H1 (cell line): ENCODE measurements around the gene COL20A1. TPM values are rescaled to one million over a fixed set of nuclear protein-coding genes. Genes with fewer than 3 reads are reported as not detected.

ENCODE experiments used
- CREB1 ChIP-seq: IDR thresholded peaks from 2 replicates; pipeline ENCODE4 v1.6.1; 2012; ENCODE audit warnings: inconsistent platforms
- CTBP2 ChIP-seq: IDR thresholded peaks from 2 replicates; pipeline ENCODE4 v1.7.0; 2011; ENCODE audit warnings: borderline replicate concordance, mild to moderate bottlenecking, moderate library complexity, mixed read lengths, low read length; ENCODE audit not compliant: insufficient read depth, insufficient read length
- HDAC2 ChIP-seq, 2 experiments: fragments of 300-600 bp in 1 of 2; sonication (generic) in 1 of 2; IDR thresholded peaks; 2 replicates each; pipeline ENCODE4 v1.6.1; 2011 to 2012; ENCODE audit warnings: low read depth in 2 of 2, low read length in 2 of 2, mild to moderate bottlenecking in 2 of 2, moderate library complexity in 2 of 2, borderline replicate concordance in 1 of 2, inconsistent platforms in 1 of 2
- KDM4A ChIP-seq: IDR thresholded peaks from one replicate; pipeline ENCODE4 v1.7.1; 2012; ENCODE audit warnings: low read depth, mild to moderate bottlenecking, moderate library complexity, low read length, inconsistent platforms; ENCODE audit not compliant: severe bottlenecking
- NRF1 ChIP-seq: IDR thresholded peaks from 2 replicates; pipeline ENCODE4 v1.6.1; 2011; ENCODE audit warnings: mild to moderate bottlenecking, low read depth, low read length, improper control_type of control experiment
- RAD21 ChIP-seq, 2 experiments: IDR thresholded peaks in 1 of 2; conservative IDR thresholded peaks in 1 of 2; 2 replicates each; pipeline ENCODE4 v1.6.1; 2011; ENCODE audit warnings: low read depth in 2 of 2, low read length in 2 of 2, improper control_type of control experiment in 1 of 2, inconsistent platforms in 1 of 2, mild to moderate bottlenecking in 1 of 2, moderate library complexity in 1 of 2
- RXRA ChIP-seq: IDR thresholded peaks from 2 replicates; pipeline ENCODE4 v1.6.1; 2011; ENCODE audit warnings: low read depth, mild to moderate bottlenecking, low read length, moderate library complexity; ENCODE audit not compliant: insufficient read depth
- SAP30 ChIP-seq: fragments of 300-600 bp; sonication (generic); IDR thresholded peaks from 2 replicates; pipeline ENCODE4 v1.7.1; 2012; ENCODE audit warnings: low read length, moderate library complexity, mild to moderate bottlenecking, inconsistent platforms; ENCODE audit not compliant: insufficient read depth, insufficient replicate concordance
- polyA plus RNA-seq, 7 experiments: library from polyadenylated mRNA; depleted of rRNA in 3 of 7; stranded (reverse) in 5 of 7; unstranded in 2 of 7; fragments of >200 nt in 5 of 7; fragments of 200-250 nt in 2 of 7; gene quantifications; 1 replicate in 5 of 7; 2 replicates in 1 of 7; 4 replicates in 1 of 7; pipeline versions ENCODE4 v1.2.1 to v1.2.3, GENCODE V29; 2011 to 2013; ENCODE audit warnings: missing spikeins in 2 of 7, mixed read lengths in 2 of 7
- total RNA-seq: library from RNA; stranded (reverse); fragmentation: NEBNext Ultra II Directional; extraction: Animal tissue kit (Norgen Biotek cat#: 25700); gene quantifications from 2 replicates; pipeline ENCODE4 v1.2.1, GENCODE V29; 2021
- TF ChIP-seq, protein P1 (sequence below): IDR thresholded peaks from 2 replicates; pipeline ENCODE4 v1.6.1; 2011; ENCODE audit warnings: low read length, improper control_type of control experiment
- TF ChIP-seq, protein P2 (sequence below): IDR thresholded peaks from 2 replicates; pipeline ENCODE4 v1.6.1; 2012; ENCODE audit warnings: inconsistent platforms

The COL20A1 gene
- total and polyA plus RNA-seq, 2 of the 8 experiments (the other 6 are each of a cell fraction or from before 2014, with no cell fraction given) = 0.19 to 0.21 TPM

GRCh38 chr20:63377256-63377941, 84.4 kb downstream of the COL20A1 start (continued):
- TF ChIP-seq CREB1 = 0 out of 2 replicates have a peak, but pooled peaks have one; percentile 24
- no peak for TF ChIP-seq CTBP2
- TF ChIP-seq KDM4A = peak; percentile 40
- TF ChIP-seq SAP30 = peak; percentile 38
- TF ChIP-seq, protein P1, sequence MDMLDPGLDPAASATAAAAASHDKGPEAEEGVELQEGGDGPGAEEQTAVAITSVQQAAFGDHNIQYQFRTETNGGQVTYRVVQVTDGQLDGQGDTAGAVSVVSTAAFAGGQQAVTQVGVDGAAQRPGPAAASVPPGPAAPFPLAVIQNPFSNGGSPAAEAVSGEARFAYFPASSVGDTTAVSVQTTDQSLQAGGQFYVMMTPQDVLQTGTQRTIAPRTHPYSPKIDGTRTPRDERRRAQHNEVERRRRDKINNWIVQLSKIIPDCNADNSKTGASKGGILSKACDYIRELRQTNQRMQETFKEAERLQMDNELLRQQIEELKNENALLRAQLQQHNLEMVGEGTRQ = peak; percentile 69; the same call in 1 of the 2 replicates
- TF ChIP-seq, protein P2, sequence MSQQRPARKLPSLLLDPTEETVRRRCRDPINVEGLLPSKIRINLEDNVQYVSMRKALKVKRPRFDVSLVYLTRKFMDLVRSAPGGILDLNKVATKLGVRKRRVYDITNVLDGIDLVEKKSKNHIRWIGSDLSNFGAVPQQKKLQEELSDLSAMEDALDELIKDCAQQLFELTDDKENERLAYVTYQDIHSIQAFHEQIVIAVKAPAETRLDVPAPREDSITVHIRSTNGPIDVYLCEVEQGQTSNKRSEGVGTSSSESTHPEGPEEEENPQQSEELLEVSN = peak; percentile 81
- no peak for TF ChIP-seq RXRA
- peak in 1 of 2 experiments; percentile 10; a peak in 2 of 4 replicates for TF ChIP-seq RAD21 (IDR thresholded peaks at IDR 0.05 in 1 of 2, conservative IDR thresholded peaks at IDR 0.05 in 1 of 2; ENCODE audit: low read depth in 2 of 2, low read length in 2 of 2)
- no peak for TF ChIP-seq NRF1
- TF ChIP-seq HDAC2 (IDR thresholded peaks at IDR 0.05; ENCODE audit: borderline replicate concordance in 1 of 2, low read depth in 2 of 2, low read length in 2 of 2) = 0 out of 4 replicates have a peak, but pooled peaks of 1 of the 2 experiments have one; percentile 33
- TF ChIP-seq, all 59 proteins: peak for 11
